RPMI8226 (cell line): Measurements from ENCODE around the gene AGAP2.
"Not testable (repeated sequence)": the region's sequence is repeated elsewhere in the genome, so short reads cannot be mapped to it uniquely, and the experiment has no call there.

Experiments used
- DNase-seq: peaks from one replicate; pipeline ENCODE4 v3.0.0-alpha.2; 2015

The AGAP2 gene

DNA sequence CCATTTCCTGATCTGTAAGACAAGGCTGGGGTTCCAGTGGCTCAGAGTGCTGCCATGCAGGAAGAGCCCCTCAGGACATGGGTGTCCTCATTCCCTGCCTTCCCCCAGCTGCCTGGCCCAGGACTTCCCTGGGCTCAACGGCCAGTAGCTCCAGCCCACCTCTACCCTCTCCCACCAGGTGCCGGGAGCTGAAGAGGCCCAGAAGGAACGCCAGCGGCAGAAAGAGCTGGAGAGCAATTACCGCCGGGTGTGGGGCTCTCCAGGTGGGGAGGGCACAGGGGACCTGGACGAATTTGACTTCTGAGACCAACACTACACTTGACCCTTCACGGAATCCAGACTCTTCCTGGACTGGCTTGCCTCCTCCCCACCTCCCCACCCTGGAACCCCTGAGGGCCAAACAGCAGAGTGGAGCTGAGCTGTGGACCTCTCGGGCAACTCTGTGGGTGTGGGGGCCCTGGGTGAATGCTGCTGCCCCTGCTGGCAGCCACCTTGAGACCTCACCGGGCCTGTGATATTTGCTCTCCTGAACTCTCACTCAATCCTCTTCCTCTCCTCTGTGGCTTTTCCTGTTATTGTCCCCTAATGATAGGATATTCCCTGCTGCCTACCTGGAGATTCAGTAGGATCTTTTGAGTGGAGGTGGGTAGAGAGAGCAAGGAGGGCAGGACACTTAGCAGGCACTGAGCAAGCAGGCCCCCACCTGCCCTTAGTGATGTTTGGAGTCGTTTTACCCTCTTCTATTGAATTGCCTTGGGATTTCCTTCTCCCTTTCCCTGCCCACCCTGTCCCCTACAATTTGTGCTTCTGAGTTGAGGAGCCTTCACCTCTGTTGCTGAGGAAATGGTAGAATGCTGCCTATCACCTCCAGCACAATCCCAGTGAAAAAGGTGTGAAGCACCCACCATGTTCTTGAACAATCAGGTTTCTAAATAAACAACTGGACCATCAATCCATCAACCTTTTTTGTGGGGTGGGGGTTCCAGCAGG is 17.6 kb downstream of the AGAP2 start:
- DNase-seq, result no peak

GRCh38 chr12:57719777-57720605 is 18.6 kb downstream of the AGAP2 start:
- DNase-seq, result no peak

DNA sequence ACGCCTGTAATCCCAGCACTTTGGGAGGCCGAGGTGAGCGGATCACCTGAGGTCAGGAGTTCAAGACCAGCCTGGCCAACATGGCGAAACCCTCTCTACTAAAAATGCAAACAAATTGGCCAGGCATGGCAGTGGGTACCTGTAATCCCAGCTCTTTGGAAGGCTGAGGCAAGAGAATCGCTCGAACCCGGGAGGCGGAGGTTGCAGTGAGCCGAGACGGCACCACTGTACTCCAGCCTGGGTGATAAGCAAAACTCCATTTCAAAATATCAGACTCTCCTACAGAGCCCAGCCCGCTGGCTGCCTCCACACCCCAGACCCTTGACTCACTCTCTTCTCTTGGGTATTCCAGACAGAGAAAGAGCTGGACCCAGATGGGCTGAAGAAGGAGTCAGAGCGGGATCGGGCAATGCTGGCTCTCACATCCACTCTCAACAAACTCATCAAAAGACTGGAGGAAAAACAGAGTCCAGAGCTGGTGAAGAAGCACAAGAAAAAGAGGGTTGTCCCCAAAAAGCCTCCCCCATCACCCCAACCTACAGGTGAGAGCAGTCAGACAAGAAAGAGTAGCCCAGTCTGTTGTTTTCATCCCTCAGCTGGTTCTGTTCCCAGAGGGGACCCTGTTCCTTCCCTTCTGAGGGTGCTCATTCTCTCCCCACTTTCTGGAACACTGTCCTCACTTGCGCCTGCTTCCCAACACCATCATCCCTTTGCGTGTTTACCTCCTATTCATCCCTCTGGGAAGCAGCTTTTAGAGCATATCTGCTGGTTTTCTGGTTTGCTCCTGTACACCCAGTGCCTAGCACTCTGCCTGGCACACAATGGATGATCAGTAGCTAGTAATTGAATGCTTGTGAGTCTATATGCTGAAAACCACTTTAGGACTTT is 19.7 kb downstream of the AGAP2 start:
- no peak for DNase-seq

GRCh38 chr12:57717846-57718640 is 20.5 kb downstream of the AGAP2 start:
- no peak for DNase-seq

DNA sequence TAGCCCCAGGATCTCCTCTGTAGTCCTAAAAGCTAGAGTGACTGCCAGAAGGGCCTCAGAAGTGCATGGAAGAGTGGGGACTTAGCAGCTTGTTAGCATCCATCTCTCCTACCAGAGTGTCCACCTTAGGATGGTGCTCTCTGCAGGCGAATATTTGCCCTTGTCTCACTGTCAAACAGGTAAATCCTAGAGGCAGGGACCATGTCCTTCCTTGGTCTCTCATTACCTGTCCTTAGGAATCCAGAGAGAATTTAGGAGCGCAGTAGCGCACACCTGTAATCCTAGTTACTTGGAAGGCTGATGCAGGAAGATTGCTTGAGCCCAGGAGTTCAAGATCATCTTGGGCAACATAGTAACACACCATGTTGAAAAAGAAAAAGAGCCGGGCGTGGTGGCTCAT is 21.4 kb downstream of the AGAP2 start:
- DNase-seq, result no peak

DNA sequence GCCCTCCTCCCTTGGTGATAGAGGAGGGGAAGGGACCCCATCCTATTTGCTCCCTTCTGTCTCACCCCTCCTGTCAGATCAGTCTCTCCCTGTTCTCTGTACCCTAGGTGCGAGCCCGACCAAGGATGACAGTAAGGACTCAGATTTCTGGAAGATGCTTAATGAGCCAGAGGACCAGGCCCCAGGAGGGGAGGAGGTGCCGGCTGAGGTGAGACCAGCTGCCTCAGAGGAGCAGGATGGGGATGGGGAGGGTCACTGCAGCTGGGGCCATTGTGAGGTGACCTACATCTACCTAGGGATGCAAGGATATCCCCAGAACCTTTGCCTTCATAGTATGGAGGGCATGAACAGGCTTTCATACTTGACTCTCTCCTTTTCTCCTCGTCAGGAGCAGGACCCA is 22.2 kb downstream of the AGAP2 start:
- DNase-seq, result no peak

DNA sequence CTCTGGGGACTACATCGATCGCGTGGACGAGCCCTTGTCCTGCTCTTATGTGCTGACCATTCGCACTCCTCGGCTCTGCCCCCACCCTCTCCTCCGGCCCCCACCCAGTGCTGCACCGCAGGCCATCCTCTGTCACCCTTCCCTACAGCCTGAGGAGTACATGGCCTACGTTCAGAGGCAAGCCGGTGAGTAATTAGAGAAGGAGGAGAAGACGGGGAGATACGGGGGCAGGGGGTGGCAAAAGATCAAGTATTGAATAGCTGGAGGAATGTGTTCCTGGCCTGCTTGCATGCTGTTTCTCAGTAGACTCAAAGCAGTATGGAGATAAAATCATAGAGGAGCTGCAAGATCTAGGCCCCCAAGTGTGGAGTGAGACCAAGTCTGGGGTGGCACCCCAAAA is 22.8 kb downstream of the AGAP2 start:
- DNase-seq, result no peak

DNA sequence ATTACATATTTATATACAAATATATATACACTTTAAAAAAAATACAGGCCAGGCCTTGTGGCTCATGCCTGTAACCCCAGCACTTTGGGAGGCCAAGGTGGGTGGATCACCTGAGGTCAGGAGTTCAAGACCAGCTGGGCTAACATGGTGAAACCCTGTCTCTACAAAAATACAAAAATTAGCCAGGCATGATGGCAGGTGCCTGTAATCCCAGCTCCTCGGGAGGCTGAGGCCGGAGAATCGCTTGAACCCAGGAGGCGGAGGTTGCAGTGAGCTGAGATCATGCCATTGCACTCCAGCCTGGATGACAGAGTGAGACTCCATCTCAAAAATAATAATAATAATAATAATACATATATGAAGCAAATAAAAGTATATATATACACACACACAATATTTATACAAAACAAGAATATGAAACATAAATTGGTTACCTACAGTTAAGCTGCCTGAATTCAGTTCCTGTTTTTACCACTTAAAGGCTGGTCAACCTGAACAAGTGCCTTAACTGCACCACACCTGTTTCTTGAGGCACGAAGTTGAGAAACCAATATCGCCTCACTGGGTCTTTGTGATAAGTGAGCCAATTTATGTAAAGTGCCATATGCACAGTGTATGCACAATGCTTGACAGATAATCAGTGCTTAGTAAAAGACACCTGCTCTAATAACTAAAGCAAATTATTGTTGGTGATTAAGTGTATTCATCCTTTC is 23.4 kb downstream of the AGAP2 start:
- not testable (repeated sequence) for DNase-seq

DNA sequence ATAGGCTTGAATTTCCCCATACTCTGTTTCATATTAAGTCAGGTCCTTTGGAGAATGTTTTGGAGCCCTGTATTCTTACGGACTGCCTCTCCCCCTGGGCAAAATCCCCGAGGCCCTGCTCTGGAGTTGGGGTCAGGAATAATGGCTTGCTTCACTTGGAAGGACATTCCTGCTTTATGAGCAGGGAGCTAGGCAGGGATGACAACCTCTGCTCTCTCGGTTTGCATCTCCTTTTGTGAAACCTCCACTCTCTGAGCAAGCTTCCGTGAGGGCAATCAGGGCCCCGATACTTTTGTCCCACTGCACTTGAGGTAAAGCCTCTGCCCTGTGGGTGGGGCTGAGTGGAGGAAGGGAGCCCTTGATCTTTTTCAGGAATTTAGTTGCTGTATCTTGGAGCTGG is 25.3 kb downstream of the AGAP2 start:
- no peak for DNase-seq

DNA sequence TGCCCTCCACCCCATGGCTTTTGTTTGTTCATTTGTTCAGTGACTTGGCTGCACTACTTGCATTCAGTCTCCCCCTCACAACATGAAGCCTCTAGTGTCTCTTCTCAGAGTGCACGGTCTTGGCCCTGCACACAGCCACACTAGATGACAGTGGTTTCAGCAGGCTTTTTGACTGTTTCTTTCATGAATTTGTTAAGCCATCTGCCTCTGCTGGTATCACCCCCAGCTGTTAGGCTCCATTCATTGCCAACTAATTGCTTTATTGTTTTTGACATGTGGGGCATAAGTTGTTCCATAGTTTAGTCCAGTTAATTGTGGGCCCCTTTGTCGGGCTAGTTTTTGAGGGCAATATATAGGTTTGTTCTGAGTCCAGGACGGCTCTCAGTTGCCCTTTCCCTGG is 25.8 kb downstream of the AGAP2 start:
- DNase-seq, result no peak

- no peak for DNase-seq
These were observed 30.2 kb downstream of the AGAP2 start for GRCh38 chr12:57708296-57708695.

GRCh38 chr12:57707250-57707649 is 31.3 kb downstream of the AGAP2 start:
- DNase-seq, result no peak

DNA sequence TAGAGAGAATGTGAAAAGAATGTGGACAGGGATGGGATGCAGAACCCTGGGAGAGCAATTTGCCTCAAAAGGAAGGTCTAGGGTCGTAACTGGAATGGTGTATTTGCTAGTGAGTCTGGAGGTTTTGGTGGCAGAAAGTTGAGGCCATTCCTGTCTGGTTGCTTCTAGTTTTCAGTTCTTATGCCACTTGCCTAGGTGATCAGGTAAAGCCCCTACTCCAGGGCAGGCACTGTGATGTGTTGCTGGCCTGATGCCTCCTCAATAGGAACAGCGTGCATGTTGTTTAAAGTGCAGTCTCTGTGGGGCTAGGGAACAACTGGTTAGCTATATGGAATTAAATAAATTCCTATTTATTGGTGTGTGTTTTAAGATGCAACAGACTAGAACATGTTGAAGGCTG is 38.2 kb downstream of the AGAP2 start:
- no peak for DNase-seq

DNA sequence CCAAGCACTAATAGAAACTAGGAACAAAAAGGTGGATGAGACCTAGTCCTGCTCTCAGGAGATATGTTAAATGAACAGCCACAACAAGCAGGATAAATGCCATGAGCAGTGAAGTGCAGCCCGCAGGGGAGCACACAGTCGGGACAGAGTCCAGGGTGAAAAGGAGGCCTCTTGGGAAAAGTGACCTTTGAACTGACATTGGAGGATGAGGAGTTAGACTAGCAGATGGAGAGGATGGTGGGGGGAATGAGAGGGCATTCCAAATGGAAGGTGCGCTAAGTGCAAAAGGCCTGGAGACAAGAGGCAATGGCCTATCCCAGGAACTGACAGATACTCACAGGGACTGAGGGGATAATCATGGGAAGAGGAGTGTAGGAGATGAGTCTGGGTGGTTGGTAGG is 40.1 kb downstream of the AGAP2 start:
- DNase-seq, result no peak

DNA sequence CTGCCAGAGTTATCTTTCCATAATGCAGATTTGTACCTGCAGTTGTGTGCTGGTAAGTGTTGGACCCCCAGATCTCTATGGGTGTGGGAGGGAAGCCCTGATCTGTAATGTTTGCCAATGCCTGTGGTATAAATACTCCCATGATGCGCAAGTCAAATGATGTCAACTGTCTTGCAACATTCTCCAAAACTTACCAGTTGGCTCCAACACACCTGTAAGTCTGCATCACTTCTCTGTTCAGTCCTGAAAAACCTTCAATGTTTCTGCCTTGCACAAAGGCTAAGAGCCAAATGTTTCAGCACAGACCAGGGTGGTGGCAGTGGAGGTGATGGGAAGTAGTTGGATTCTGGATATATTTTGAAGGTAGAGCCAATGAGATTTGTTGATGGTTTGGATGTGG is 41.5 kb downstream of the AGAP2 start:
- DNase-seq, result no peak

- DNase-seq, result no peak
These were observed 42.6 kb downstream of the AGAP2 start for GRCh38 chr12:57695770-57696432.

GRCh38 chr12:57694459-57695019 is 44.0 kb downstream of the AGAP2 start:
- peak; percentile 21 for DNase-seq

- peak; percentile 99 for DNase-seq
These were observed 44.7 kb downstream of the AGAP2 start, which contains the start of gene OS9 for GRCh38 chr12:57693659-57694458. Gene OS9, plus strand, starts transcription at chr12:57694132. Its CDS starts 30 bp downstream, at chr12:57694162.

- no peak for DNase-seq
These were observed 45.3 kb downstream of the AGAP2 start for GRCh38 chr12:57693317-57693658.
